H9 (cell line): ENCODE data around the gene THEM5. TPM values are rescaled to one million over a fixed set of nuclear protein-coding genes. Genes with fewer than 3 reads are reported as not detected.
A peak's percentile ranks its signal among the peaks of the same experiment; 100 is the strongest.

Experiments used
- DNase-seq: peaks from one replicate; pipeline ENCODE4 v3.0.0-alpha.2; 2017
- H2AFZ ChIP-seq: one replicate; pipeline ENCODE4 v1.6.1; 2013; ENCODE audit warnings: mild to moderate bottlenecking, low read length, control low read depth, moderate library complexity
- H2AK5ac ChIP-seq: 2 replicates; pipeline ENCODE4 v1.6.1; 2013; ENCODE audit warnings: low read length, control low read depth, mixed read lengths; ENCODE audit not compliant: insufficient read length
- H2BK120ac ChIP-seq: one replicate; pipeline ENCODE4 v1.6.1; 2013; ENCODE audit warnings: low read depth, mild to moderate bottlenecking, low read length, control low read depth, inconsistent platforms; ENCODE audit not compliant: poor library complexity, severe bottlenecking
- H2BK12ac ChIP-seq: 2 replicates; pipeline ENCODE4 v1.6.1; 2013; ENCODE audit warnings: low read length, control low read depth, mixed read lengths, low read depth; ENCODE audit not compliant: insufficient read length
- H2BK15ac ChIP-seq: 2 replicates; pipeline ENCODE4 v1.6.1; 2013; ENCODE audit warnings: low read depth, low read length, control low read depth
- H2BK20ac ChIP-seq: one replicate; pipeline ENCODE4 v1.6.1; 2013; ENCODE audit warnings: low read depth, mild to moderate bottlenecking, low read length, control low read depth, inconsistent platforms; ENCODE audit not compliant: poor library complexity, severe bottlenecking
- H2BK5ac ChIP-seq: 2 replicates; pipeline ENCODE4 v1.6.1; 2013; ENCODE audit warnings: low read length, control low read depth, mixed read lengths; ENCODE audit not compliant: insufficient read length
- H3K14ac ChIP-seq: 2 replicates; pipeline ENCODE4 v1.6.1; 2013; ENCODE audit warnings: low read length, control low read depth; ENCODE audit not compliant: insufficient read depth
- H3K18ac ChIP-seq: 2 replicates; pipeline ENCODE4 v1.6.1; 2013; ENCODE audit warnings: low read depth, mild to moderate bottlenecking, mixed read lengths, low read length, control low read depth; ENCODE audit not compliant: insufficient read length
- H3K23ac ChIP-seq: 2 replicates; pipeline ENCODE4 v1.6.1; 2013; ENCODE audit warnings: low read length, control low read depth, mixed read lengths, low read depth; ENCODE audit not compliant: insufficient read length
- H3K23me2 ChIP-seq: 2 replicates; pipeline ENCODE4 v1.6.1; 2013; ENCODE audit warnings: low read depth, mild to moderate bottlenecking, mixed read lengths, low read length, control low read depth; ENCODE audit not compliant: insufficient read length, poor library complexity, severe bottlenecking
- H3K27ac ChIP-seq: 2 replicates; pipeline ENCODE4 v1.5.1; 2013; ENCODE audit warnings: low read length, control low read depth, mixed read lengths, low read depth; ENCODE audit not compliant: insufficient read length
- H3K27me3 ChIP-seq: 2 replicates; pipeline ENCODE4 v1.6.1; 2013; ENCODE audit warnings: low read length, control low read depth, inconsistent platforms; ENCODE audit not compliant: insufficient read depth
- H3K4ac ChIP-seq: 2 replicates; pipeline ENCODE4 v1.6.1; 2013; ENCODE audit warnings: low read depth, mild to moderate bottlenecking, control low read depth, inconsistent platforms, low read length, moderate library complexity
- H3K4me1 ChIP-seq: 2 replicates; pipeline ENCODE4 v1.6.1; 2013; ENCODE audit warnings: low read length, control low read depth, inconsistent platforms; ENCODE audit not compliant: insufficient read depth
- H3K4me2 ChIP-seq: 2 replicates; pipeline ENCODE4 v1.6.1; 2013; ENCODE audit warnings: low read length, control low read depth, mixed read lengths; ENCODE audit not compliant: insufficient read length, insufficient read depth
- H3K56ac ChIP-seq: 2 replicates; pipeline ENCODE4 v1.6.1; 2013; ENCODE audit warnings: low read depth, mild to moderate bottlenecking, mixed read lengths, low read length, control low read depth; ENCODE audit not compliant: insufficient read length
- H3K79me1 ChIP-seq: 2 replicates; pipeline ENCODE4 v1.6.1; 2013; ENCODE audit warnings: low read depth, mild to moderate bottlenecking, moderate library complexity, low read length, control low read depth, inconsistent platforms; ENCODE audit not compliant: insufficient read depth, poor library complexity, severe bottlenecking
- H3K79me2 ChIP-seq: 2 replicates; pipeline ENCODE4 v1.6.1; 2013; ENCODE audit warnings: low read length, control low read depth, inconsistent platforms; ENCODE audit not compliant: insufficient read depth
- H3K9ac ChIP-seq: 2 replicates; pipeline ENCODE4 v1.6.1; 2013; ENCODE audit warnings: low read length, control low read depth, mixed read lengths; ENCODE audit not compliant: insufficient read length; ENCODE audit errors: extremely low read depth
- H3K9me3 ChIP-seq: one replicate; pipeline ENCODE4 v1.6.1; 2013; ENCODE audit warnings: low read depth, low read length, inconsistent platforms; ENCODE audit not compliant: control insufficient read depth
- H3T11ph ChIP-seq: one replicate; pipeline ENCODE4 v1.6.1; 2013; ENCODE audit warnings: mild to moderate bottlenecking, low read length, control low read depth, inconsistent platforms
- H4K20me1 ChIP-seq: one replicate; pipeline ENCODE4 v1.6.1; 2013; ENCODE audit not compliant: control insufficient read depth, insufficient read length, insufficient read depth
- H4K5ac ChIP-seq: 2 replicates; pipeline ENCODE4 v1.6.1; 2013; ENCODE audit warnings: low read depth, mild to moderate bottlenecking, mixed read lengths, low read length, control low read depth; ENCODE audit not compliant: insufficient read length
- H4K8ac ChIP-seq: replicated peaks from 2 replicates; pipeline ENCODE4 v1.6.1; 2013; ENCODE audit warnings: low read length, control low read depth, mixed read lengths, low read depth; ENCODE audit not compliant: insufficient read length
- H4K91ac ChIP-seq: 2 replicates; pipeline ENCODE4 v1.6.1; 2013; ENCODE audit warnings: low read depth, mild to moderate bottlenecking, moderate library complexity, mixed read lengths, low read length, control low read depth; ENCODE audit not compliant: insufficient read length
- H3K27ac Mint-ChIP-seq, 3 experiments: 2 replicates in 2 of 3; 3 replicates in 1 of 3; pipeline ENCODE4 v1.8.0; 2020 to 2021; ENCODE audit warnings: mixed read lengths in 3 of 3, mild to moderate bottlenecking in 1 of 3, moderate library complexity in 1 of 3
- H3K27me3 Mint-ChIP-seq: 2 replicates; pipeline ENCODE4 v1.8.0; 2021; ENCODE audit warnings: low read depth, mild to moderate bottlenecking, moderate library complexity, mixed read lengths
- H3K36me3 Mint-ChIP-seq, 3 experiments: 2 replicates in 2 of 3; 3 replicates in 1 of 3; pipeline ENCODE4 v1.8.0; 2020 to 2021; ENCODE audit warnings: low read depth in 3 of 3, mixed read lengths in 3 of 3; ENCODE audit not compliant: insufficient read depth in 1 of 3
- H3K4me1 Mint-ChIP-seq, 2 experiments: 2 replicates each; pipeline ENCODE4 v1.8.0; 2020; ENCODE audit warnings: mixed read lengths in 2 of 2
- H3K4me3 Mint-ChIP-seq, 2 experiments: 2 replicates in 1 of 2; 3 replicates in 1 of 2; pipeline ENCODE4 v1.8.0; 2020 to 2021; ENCODE audit warnings: mild to moderate bottlenecking in 2 of 2, mixed read lengths in 2 of 2, moderate library complexity in 1 of 2
- H3K9me3 Mint-ChIP-seq, 2 experiments: 2 replicates in 1 of 2; 3 replicates in 1 of 2; pipeline ENCODE4 v1.8.0; 2020; ENCODE audit warnings: mild to moderate bottlenecking in 2 of 2, mixed read lengths in 2 of 2, moderate library complexity in 1 of 2
- WGBS: extraction: QIAGEN DNeasy Blood & Tissue Kit; methylation state at CpG from one replicate; pipeline ENCODE4 v1.1.7; 2013; ENCODE audit warnings: missing lambda C conversion rate, low lambda C conversion rate, mixed read lengths; ENCODE audit not compliant: insufficient read length; ENCODE audit errors: extremely low coverage; 5-methylcytosine and 5-hydroxymethylcytosine counted together
- total RNA-seq: library from RNA; stranded (reverse); gene quantifications from 2 replicates; pipeline ENCODE4 v1.2.1, GENCODE V29; 2021
- TF ChIP-seq, protein P1 (sequence below): fragments of 200-600 bp; sonication (generic); conservative IDR thresholded peaks from 3 replicates; pipeline ENCODE4 v1.8.0; 2021; ENCODE audit warnings: antibody characterized with exemption, mild to moderate bottlenecking

The THEM5 gene
- total RNA-seq, 1 experiment from 2014 or later: not detected

- no peak overlapping the region for H3K27ac ChIP-seq
- H3K4me1 Mint-ChIP-seq: no peaks in the 10 kb centered on the region
- no peak overlapping the region for H2BK5ac ChIP-seq
- no peak overlapping the region for H2BK12ac ChIP-seq
- no peaks in the 10 kb centered on the region for H3K79me2 ChIP-seq
- no peak for DNase-seq
- H2AK5ac ChIP-seq: no peak overlapping the region
- no peak overlapping the region for H4K91ac ChIP-seq
- H3T11ph ChIP-seq: no peak overlapping the region
- H4K8ac ChIP-seq: no peak overlapping the region
- H2BK120ac ChIP-seq: no peak overlapping the region
- H3K23ac ChIP-seq: no peak overlapping the region
- no peaks in the 10 kb centered on the region for H3K9me3 ChIP-seq
- no peak overlapping the region for H2BK15ac ChIP-seq
- H3K4me1 ChIP-seq: no peaks in the 10 kb centered on the region
- TF ChIP-seq, protein P1, sequence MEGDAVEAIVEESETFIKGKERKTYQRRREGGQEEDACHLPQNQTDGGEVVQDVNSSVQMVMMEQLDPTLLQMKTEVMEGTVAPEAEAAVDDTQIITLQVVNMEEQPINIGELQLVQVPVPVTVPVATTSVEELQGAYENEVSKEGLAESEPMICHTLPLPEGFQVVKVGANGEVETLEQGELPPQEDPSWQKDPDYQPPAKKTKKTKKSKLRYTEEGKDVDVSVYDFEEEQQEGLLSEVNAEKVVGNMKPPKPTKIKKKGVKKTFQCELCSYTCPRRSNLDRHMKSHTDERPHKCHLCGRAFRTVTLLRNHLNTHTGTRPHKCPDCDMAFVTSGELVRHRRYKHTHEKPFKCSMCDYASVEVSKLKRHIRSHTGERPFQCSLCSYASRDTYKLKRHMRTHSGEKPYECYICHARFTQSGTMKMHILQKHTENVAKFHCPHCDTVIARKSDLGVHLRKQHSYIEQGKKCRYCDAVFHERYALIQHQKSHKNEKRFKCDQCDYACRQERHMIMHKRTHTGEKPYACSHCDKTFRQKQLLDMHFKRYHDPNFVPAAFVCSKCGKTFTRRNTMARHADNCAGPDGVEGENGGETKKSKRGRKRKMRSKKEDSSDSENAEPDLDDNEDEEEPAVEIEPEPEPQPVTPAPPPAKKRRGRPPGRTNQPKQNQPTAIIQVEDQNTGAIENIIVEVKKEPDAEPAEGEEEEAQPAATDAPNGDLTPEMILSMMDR: peak; percentile 71
- H3K23me2 ChIP-seq: no peaks in the 10 kb centered on the region
- H3K4ac ChIP-seq: no peak overlapping the region
- peaks cover 22 to 40% (median 32%) of the 10 kb centered on the region in 3 experiments for H3K36me3 Mint-ChIP-seq
- H2AFZ ChIP-seq: no peak overlapping the region
- no peak overlapping the region for H2BK20ac ChIP-seq
- H4K5ac ChIP-seq: no peak overlapping the region
- no peak overlapping the region for H3K56ac ChIP-seq
- H3K4me2 ChIP-seq: no peak overlapping the region
- H3K27ac Mint-ChIP-seq: no peak overlapping the region
- no peak overlapping the region for H3K18ac ChIP-seq
- peaks cover 4 to 8% of the 10 kb centered on the region in 2 experiments; a peak in 3 of 5 replicates for H3K9me3 Mint-ChIP-seq
- H3K14ac ChIP-seq: no peak overlapping the region
- no peaks in the 10 kb centered on the region for H3K27me3 ChIP-seq
- no CpG with 5 or more reads among the region's 2 CpGs for WGBS
- H3K27me3 Mint-ChIP-seq: no peaks in the 10 kb centered on the region
- H3K9ac ChIP-seq: no peak overlapping the region
- H3K4me3 Mint-ChIP-seq: no peak overlapping the region
- H4K20me1 ChIP-seq: no peaks in the 10 kb centered on the region
- H3K79me1 ChIP-seq: no peaks in the 10 kb centered on the region
Measured at GRCh38 chr1:151888972-151889570, 35.6 kb upstream of the THEM5 start.
